ENCODE data around the gene LPAR5.

DNA sequence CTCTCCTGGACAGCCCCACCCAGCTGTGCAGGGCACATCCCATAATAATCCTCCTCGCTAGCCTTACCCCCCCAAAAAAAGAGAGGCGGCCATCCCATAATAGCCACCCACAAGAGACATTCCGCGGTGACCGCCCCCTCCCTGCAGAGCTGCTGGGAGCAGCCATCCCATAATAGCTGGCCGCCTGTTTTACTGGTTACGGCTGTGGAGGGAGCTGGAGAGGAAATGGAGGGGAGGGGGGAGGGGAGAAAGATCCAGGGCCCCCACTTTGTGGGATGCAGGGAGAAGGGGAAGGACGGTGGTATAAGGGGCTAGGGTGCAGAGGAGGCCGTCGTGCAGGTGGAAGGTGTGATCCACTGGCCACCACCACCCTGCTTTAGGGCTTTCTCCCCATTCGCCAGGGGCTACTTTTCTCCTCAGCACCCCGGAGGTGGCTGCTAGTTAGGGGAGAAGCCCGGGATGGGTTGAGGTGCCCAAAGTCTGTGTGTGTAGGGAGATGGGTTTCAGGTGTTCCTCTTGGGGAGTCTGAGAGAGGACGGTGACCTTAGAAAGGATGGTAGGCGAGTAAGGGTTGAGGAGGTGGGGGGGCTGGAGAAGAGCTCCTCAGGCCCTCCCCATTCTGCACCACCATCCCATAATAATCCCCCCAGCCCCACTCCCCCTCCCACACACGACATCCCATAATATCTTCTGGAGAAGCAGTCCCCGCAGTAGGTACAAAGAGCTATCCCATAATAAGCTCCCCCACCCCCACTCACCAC, 22.6 kb downstream of the LPAR5 start:
- peak in 1 of 3 donors; percentile 6 for TF ChIP-seq POLR2A (IDR thresholded peaks at IDR 0.05)
- no peak for TF ChIP-seq CTCF (IDR thresholded peaks at IDR 0.05)
